OCI-LY7 (cell line): Measurements from ENCODE around the gene LYG1. TPM values are rescaled to one million over a fixed set of nuclear protein-coding genes. Genes with fewer than 3 reads are reported as not detected.

Experiments used
- BruUV-seq: library from RNA; stranded (reverse); fragments of 400-500 nt; replicated peaks from 2 replicates; lab custom pipeline; 2021; lab: Mats Ljungman, UMichigan
- CTCF ChIA-PET: fragments of 300-600 bp; sonication (Branson Sonifier 250); formaldehyde crosslinking; loops from one replicate; lab custom pipeline; 2022; ENCODE audit warnings: antibody characterized with exemption; ENCODE audit not compliant: unreplicated experiment; lab: Charles Lee
- POLR2A ChIA-PET: fragments of 300-600 bp; sonication (Branson Sonifier 250); formaldehyde crosslinking; loops from one replicate; lab custom pipeline; 2022; ENCODE audit warnings: antibody characterized with exemption; lab: Charles Lee
- DNase-seq: peaks from one replicate; pipeline ENCODE4 v3.0.0-alpha.2; 2015; ENCODE audit warnings: low spot score
- H2AFZ ChIP-seq: fragments of 200-600 bp; sonication (generic), shearing (Covaris generic); 2 replicates; pipeline ENCODE4 v1.6.1; 2014; ENCODE audit warnings: mild to moderate bottlenecking, antibody characterized with exemption, low read length, moderate library complexity
- H3K27ac ChIP-seq: fragments of 200-600 bp; sonication (generic); 2 replicates; pipeline ENCODE4 v1.5.1; 2014; ENCODE audit warnings: mixed run types, low read depth, mild to moderate bottlenecking, moderate library complexity, low read length, inconsistent platforms; ENCODE audit not compliant: poor library complexity, severe bottlenecking
- H3K36me3 ChIP-seq: fragments of 200-600 bp; sonication (generic); 2 replicates; pipeline ENCODE4 v1.6.1; 2014; ENCODE audit warnings: mild to moderate bottlenecking, antibody characterized with exemption, low read length, moderate library complexity, mixed read lengths; ENCODE audit not compliant: insufficient read depth
- H3K4me1 ChIP-seq: fragments of 200-600 bp; sonication (generic); 2 replicates; pipeline ENCODE4 v1.5.1; 2014; ENCODE audit warnings: mild to moderate bottlenecking, low read length; ENCODE audit not compliant: insufficient read depth, poor library complexity, severe bottlenecking
- H3K4me2 ChIP-seq: fragments of 200-600 bp; sonication (generic); 2 replicates; pipeline ENCODE4 v1.6.1; 2014; ENCODE audit warnings: mild to moderate bottlenecking, low read length
- H3K4me3 ChIP-seq: fragments of 200-600 bp; sonication (generic); 2 replicates; pipeline ENCODE4 v1.5.1; 2014; ENCODE audit warnings: mild to moderate bottlenecking, low read depth, low read length; ENCODE audit not compliant: poor library complexity, severe bottlenecking
- H3K79me2 ChIP-seq: fragments of 200-600 bp; sonication (generic); 2 replicates; pipeline ENCODE4 v1.6.1; 2016; ENCODE audit warnings: low read depth, mild to moderate bottlenecking, low read length, moderate library complexity, mixed read lengths; ENCODE audit not compliant: insufficient read depth
- H3K9me2 ChIP-seq: fragments of 200-600 bp; sonication (generic); 2 replicates; pipeline ENCODE4 v1.6.1; 2016; ENCODE audit warnings: mild to moderate bottlenecking, low read length, mixed read lengths; ENCODE audit not compliant: insufficient read depth
- H3K9me3 ChIP-seq: fragments of 200-600 bp; sonication (generic); 2 replicates; pipeline ENCODE4 v1.6.1; 2014; ENCODE audit warnings: mild to moderate bottlenecking, mixed run types, low read length, mixed read lengths
- H4K20me1 ChIP-seq: fragments of 200-600 bp; sonication (generic); 2 replicates; pipeline ENCODE4 v1.6.1; 2014; ENCODE audit warnings: mild to moderate bottlenecking, antibody characterized with exemption, low read length, moderate library complexity, mixed read lengths; ENCODE audit not compliant: insufficient read depth
- CTCF ChIP-seq: fragments of 200-600 bp; sonication (generic); conservative IDR thresholded peaks from 2 replicates; pipeline ENCODE4 v1.5.1; 2014; ENCODE audit warnings: mild to moderate bottlenecking, antibody characterized with exemption, low read length, moderate library complexity, mixed read lengths
- EZH2phosphoT487 ChIP-seq: fragments of 200-600 bp; sonication (generic); IDR thresholded peaks from 2 replicates; pipeline ENCODE4 v1.6.1; 2018; ENCODE audit warnings: low read depth, borderline replicate concordance, mild to moderate bottlenecking, mixed run types, antibody characterized with exemption, low read length, moderate library complexity, mixed read lengths
- intact Hi-C: fragments of 100-400 bp; cut with micrococcal nuclease; formaldehyde crosslinking; loops from one replicate; pipeline ENCODE4 v1.10.0; 2022; ENCODE audit not compliant: unreplicated experiment
- total RNA-seq, 2 experiments: library from RNA; depleted of rRNA in 1 of 2; stranded (reverse); fragments of >200 nt in 1 of 2; shearing (Covaris generic) in 1 of 2; gene quantifications; 2 replicates each; pipeline ENCODE4 v1.2.3, GENCODE V29; 2014 to 2022

The LYG1 gene
- total RNA-seq, 2 experiments from 2014 or later = 2.2 to 3.0 TPM

- Histone ChIP-seq H3K4me3 (no peak overlapping the region), H3K9me3 (no peaks in the 10 kb centered on the region), H3K4me2 (no peak overlapping the region), H3K36me3 (no peaks in the 10 kb centered on the region; the same call in 1 of the 2 replicates), H3K4me1 (peaks cover 19% of the 10 kb centered on the region), H3K27ac (no peak overlapping the region), H2AFZ (no peak overlapping the region), H4K20me1 (peaks cover 27% of the 10 kb centered on the region), H3K79me2 (peaks cover 85% of the 10 kb centered on the region), H3K9me2 (no peaks in the 10 kb centered on the region)
- DNase-seq = no peak
- intact Hi-C loops = no loop called here
- POLR2A ChIA-PET = no interaction called here
- TF ChIP-seq CTCF (no peak), EZH2phosphoT487 (no peak)
- no TSS peak for BruUV-seq
- CTCF ChIA-PET = no interaction called here
Measured at GRCh38 chr2:99340669-99341236, 39.8 kb upstream of the LYG1 start.

- H3K4me1 ChIP-seq = peaks cover 33% of the 10 kb centered on the region
Measured at GRCh38 chr2:99338029-99338585, 37.1 kb upstream of the LYG1 start.

More at GRCh38 chr2:99338029-99338585, 37.1 kb upstream of the LYG1 start:
- TSS peak; percentile 66 for BruUV-seq
- Histone ChIP-seq H3K9me2 (no peaks in the 10 kb centered on the region), H2AFZ (peak overlapping the region; percentile 18; the same call in 1 of the 2 replicates), H3K4me3 (peak overlapping the region; percentile 86), H3K9me3 (no peaks in the 10 kb centered on the region), H3K4me2 (peak overlapping the region; percentile 91), H3K36me3 (peaks cover 5% of the 10 kb centered on the region), H3K79me2 (peaks cover 85% of the 10 kb centered on the region), H3K27ac (peak overlapping the region; percentile 83), H4K20me1 (peaks cover 27% of the 10 kb centered on the region)
- intact Hi-C loops = no loop called here
- CTCF ChIA-PET = no interaction called here
- POLR2A ChIA-PET = interaction anchor here (0.7 to 3.5 kb wide), 3 partner anchors 10 to 157 kb away, joined by 3 to 19 read pairs (median 4); partner anchors contain the start of genes MITD1 and MRPL30
- DNase-seq = peak; percentile 44
- TF ChIP-seq EZH2phosphoT487 (no peak), CTCF (no peak)
